ENCODE data around the gene CKB.

GRCh38 chr14:103533137-103533998, 10.7 kb upstream of the CKB start:
- TF ChIP-seq, protein P1, sequence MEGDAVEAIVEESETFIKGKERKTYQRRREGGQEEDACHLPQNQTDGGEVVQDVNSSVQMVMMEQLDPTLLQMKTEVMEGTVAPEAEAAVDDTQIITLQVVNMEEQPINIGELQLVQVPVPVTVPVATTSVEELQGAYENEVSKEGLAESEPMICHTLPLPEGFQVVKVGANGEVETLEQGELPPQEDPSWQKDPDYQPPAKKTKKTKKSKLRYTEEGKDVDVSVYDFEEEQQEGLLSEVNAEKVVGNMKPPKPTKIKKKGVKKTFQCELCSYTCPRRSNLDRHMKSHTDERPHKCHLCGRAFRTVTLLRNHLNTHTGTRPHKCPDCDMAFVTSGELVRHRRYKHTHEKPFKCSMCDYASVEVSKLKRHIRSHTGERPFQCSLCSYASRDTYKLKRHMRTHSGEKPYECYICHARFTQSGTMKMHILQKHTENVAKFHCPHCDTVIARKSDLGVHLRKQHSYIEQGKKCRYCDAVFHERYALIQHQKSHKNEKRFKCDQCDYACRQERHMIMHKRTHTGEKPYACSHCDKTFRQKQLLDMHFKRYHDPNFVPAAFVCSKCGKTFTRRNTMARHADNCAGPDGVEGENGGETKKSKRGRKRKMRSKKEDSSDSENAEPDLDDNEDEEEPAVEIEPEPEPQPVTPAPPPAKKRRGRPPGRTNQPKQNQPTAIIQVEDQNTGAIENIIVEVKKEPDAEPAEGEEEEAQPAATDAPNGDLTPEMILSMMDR (IDR thresholded peaks at IDR 0.05): no peak
- no peak for TF ChIP-seq POLR2A (IDR thresholded peaks at IDR 0.05)
